DND-41 (cell line): ENCODE results near the gene SLC34A3.

Source experiments
- EZH2 ChIP-seq: IDR thresholded peaks from 3 replicates; pipeline ENCODE4 v1.6.1; 2012; ENCODE audit warnings: borderline replicate concordance, low read depth, mild to moderate bottlenecking, moderate library complexity, low read length, inconsistent platforms; ENCODE audit not compliant: severe bottlenecking
- TF ChIP-seq, protein P1 (sequence below): IDR thresholded peaks from 2 replicates; pipeline ENCODE4 v1.5.1; 2012; ENCODE audit warnings: borderline replicate concordance, low read length, moderate library complexity, mild to moderate bottlenecking; ENCODE audit not compliant: poor library complexity, severe bottlenecking; ENCODE audit errors: extremely low read depth

DNA sequence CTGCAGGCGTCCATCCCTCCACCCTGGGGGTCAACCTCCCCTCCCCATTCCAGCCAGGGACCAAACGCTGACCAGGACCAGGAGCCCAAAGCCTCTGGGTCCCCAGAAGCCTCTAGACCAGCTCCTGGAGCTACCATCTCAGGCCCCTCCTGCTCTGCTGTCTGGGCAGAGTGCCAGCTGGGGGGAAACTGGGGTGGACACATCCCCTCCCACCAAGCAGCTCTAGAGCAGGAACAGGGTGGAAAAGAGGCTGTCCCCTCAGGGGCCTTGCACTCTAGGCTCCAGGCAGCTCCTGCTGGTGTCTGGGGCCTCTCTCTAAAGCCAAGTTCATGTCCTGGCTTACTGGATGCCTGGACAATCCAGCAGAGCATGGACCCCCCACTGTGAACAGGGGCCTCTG is 37.8 kb upstream of the SLC34A3 start:
- TF ChIP-seq, protein P1, sequence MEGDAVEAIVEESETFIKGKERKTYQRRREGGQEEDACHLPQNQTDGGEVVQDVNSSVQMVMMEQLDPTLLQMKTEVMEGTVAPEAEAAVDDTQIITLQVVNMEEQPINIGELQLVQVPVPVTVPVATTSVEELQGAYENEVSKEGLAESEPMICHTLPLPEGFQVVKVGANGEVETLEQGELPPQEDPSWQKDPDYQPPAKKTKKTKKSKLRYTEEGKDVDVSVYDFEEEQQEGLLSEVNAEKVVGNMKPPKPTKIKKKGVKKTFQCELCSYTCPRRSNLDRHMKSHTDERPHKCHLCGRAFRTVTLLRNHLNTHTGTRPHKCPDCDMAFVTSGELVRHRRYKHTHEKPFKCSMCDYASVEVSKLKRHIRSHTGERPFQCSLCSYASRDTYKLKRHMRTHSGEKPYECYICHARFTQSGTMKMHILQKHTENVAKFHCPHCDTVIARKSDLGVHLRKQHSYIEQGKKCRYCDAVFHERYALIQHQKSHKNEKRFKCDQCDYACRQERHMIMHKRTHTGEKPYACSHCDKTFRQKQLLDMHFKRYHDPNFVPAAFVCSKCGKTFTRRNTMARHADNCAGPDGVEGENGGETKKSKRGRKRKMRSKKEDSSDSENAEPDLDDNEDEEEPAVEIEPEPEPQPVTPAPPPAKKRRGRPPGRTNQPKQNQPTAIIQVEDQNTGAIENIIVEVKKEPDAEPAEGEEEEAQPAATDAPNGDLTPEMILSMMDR: no peak
- no peak for TF ChIP-seq EZH2
